ENCODE data around the gene SYT14.
"Not testable (repeated sequence)": the region's sequence is repeated elsewhere in the genome, so short reads cannot be mapped to it uniquely, and the experiment has no call there.

The SYT14 gene

DNA sequence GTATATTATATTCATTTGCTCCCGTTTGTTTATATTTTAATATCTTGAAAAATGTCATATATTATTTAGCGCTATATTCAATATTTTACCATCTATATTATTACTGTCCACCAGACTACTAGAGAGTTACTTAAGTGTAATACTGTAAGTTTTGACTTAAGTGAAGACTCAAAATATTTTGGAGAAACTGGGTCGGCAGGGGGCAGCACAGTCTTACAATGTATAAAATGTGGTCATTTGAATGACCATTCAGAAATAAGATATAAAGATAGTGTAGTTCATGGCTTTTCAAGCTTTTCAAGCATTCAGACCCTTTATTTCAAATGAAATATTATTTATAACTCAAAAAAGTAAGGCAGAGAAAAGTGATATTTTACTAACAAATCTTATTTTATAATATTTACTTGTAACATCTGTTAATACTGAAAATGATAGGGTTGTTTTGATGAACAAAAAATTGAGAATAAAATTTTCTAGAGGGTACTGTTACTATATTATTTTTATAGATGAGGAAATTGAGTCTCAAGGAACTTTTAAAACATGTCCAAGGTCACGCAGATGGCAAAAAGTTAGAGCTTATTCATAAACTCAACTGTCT, 205.5 kb downstream of the SYT14 start:
- H3K27me3 Mint-ChIP-seq = peaks cover 25% of the 10 kb centered on the region
- H3K4me1 Mint-ChIP-seq (ENCODE audit: low read depth) = no peaks in the 10 kb centered on the region
- H3K4me3 Mint-ChIP-seq = no peak overlapping the region
- H3K36me3 Mint-ChIP-seq = peaks cover 2% of the 10 kb centered on the region
- H3K9me3 Mint-ChIP-seq (ENCODE audit: low read depth) = peaks cover 5% of the 10 kb centered on the region
- no peak overlapping the region for H3K27ac Mint-ChIP-seq

DNA sequence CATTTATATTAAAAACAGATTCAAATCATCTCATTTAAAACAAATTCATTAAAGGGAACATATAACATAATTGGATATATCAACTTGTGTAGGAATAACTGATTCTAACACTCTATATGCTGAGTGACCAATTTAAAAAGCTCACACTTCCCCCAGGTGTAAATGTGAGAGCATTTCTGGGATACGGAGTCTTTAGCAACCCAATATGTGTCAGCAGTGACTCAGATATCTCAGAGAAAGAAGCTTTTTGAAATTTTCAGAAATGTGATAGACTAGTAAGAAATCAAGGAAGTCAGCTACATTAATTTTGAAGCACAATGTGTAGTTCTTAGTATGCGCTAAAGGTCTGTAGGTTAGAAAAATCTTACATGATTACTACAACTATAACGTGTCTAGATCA, 206.7 kb downstream of the SYT14 start:
- H3K27ac Mint-ChIP-seq = no peak overlapping the region
- peaks cover 22% of the 10 kb centered on the region for H3K27me3 Mint-ChIP-seq
- H3K4me3 Mint-ChIP-seq = no peak overlapping the region
- peaks cover 5% of the 10 kb centered on the region for H3K9me3 Mint-ChIP-seq (ENCODE audit: low read depth)
- no peaks in the 10 kb centered on the region for H3K4me1 Mint-ChIP-seq (ENCODE audit: low read depth)
- H3K36me3 Mint-ChIP-seq = peaks cover 2% of the 10 kb centered on the region

DNA sequence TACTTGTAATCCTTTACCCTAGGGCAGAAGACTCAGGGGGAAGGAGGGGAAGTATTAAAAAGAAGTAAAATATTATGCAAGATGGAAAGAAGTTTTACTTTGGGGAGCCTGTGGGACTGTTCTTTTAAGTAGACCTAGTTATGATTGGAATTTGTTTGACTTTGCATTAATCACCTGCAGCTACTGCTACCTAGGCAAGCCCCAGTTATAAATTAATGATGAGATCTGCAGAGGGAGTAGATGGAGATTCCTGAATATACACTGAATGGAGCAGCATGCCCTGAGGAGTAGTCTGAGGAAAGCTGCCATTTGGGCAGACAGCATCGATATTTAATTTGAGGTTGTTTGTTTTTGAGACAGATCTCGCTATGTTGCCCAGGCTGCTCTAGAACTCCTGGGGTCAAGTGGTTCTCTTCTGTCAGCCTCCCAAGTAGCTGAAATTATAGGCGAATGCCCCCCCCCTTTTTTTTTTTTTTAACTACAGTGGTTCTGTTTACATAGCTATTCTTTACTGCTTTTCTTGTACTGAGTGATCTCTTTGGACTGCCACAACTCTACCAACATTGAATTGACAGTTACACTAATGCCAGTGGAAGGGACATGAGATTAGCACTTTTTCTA, 213.1 kb downstream of the SYT14 start:
- Mint-ChIP-seq H3K9me3 (ENCODE audit: low read depth) (no peaks in the 10 kb centered on the region), H3K4me1 (ENCODE audit: low read depth) (no peaks in the 10 kb centered on the region), H3K27ac (no peak overlapping the region), H3K36me3 (no peaks in the 10 kb centered on the region), H3K4me3 (no peak overlapping the region), H3K27me3 (peaks cover 2% of the 10 kb centered on the region)

DNA sequence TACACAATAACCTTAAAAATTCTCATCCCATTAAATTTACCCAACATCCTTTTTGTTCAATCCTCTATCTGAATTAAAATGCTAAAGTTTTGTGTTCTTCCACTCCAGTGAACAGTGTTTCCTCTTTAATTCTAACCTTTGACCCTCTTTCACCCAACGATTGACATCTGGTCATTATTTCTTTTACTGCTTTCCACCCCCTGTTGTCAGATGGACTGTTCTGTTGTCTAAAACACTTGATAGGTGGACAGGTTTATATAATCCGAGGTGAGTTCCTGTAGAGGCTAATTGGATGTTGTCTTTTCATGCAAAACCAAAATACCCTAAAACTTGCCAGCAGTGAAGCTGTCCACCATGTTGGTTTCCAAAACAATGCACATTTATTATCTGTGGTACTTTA, 221.2 kb downstream of the SYT14 start:
- Mint-ChIP-seq H3K4me3 (no peak overlapping the region), H3K9me3 (ENCODE audit: low read depth) (no peaks in the 10 kb centered on the region), H3K27ac (no peak overlapping the region), H3K36me3 (no peaks in the 10 kb centered on the region), H3K4me1 (ENCODE audit: low read depth) (no peaks in the 10 kb centered on the region), H3K27me3 (peaks cover 4% of the 10 kb centered on the region)

DNA sequence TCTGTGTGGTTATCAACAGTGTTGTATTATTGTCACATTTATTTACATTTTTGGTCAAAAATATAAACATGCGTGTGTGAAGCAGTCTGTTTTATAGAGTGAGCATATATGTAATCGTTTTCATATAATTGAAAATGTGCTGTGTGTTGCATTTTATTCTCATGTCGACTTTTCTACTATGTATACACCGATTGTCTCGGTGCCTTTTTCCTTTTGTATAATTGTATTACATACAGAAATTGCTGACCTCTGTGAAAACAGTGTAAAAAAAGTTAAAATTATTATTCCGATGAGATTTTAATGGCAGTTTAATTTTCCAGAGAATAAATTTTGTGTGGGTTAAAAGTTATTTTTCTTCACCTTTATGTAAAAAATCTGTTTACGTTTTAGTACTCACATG, 232.2 kb downstream of the SYT14 start:
- Mint-ChIP-seq H3K36me3 (no peaks in the 10 kb centered on the region), H3K9me3 (ENCODE audit: low read depth) (no peaks in the 10 kb centered on the region), H3K27ac (no peak overlapping the region), H3K27me3 (peaks cover 1% of the 10 kb centered on the region), H3K4me3 (no peak overlapping the region), H3K4me1 (ENCODE audit: low read depth) (no peaks in the 10 kb centered on the region)

DNA sequence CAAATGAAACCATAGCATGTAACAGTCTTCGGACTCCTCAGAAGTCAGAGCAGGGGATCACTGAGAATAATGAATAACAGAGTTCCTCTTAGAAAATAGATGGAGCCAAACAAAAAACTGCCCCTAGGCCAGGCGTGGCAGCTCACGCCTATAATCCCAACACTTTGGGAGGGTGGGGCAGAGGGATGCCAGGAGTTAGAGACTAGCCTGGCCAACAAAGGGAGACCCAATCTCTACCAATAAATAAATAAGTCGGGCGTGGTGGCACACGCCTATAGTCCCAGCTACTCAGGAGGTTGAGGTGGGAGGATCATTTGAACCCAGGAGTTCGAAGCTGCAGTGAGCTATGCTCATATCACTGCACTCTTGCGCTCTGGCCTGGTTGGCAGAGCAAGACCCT, 236.1 kb downstream of the SYT14 start:
- Mint-ChIP-seq H3K27me3 (peaks cover 8% of the 10 kb centered on the region), H3K4me1 (ENCODE audit: low read depth) (no peaks in the 10 kb centered on the region), H3K9me3 (ENCODE audit: low read depth) (no peaks in the 10 kb centered on the region), H3K36me3 (no peaks in the 10 kb centered on the region), H3K4me3 (no peak overlapping the region), H3K27ac (no peak overlapping the region)

DNA sequence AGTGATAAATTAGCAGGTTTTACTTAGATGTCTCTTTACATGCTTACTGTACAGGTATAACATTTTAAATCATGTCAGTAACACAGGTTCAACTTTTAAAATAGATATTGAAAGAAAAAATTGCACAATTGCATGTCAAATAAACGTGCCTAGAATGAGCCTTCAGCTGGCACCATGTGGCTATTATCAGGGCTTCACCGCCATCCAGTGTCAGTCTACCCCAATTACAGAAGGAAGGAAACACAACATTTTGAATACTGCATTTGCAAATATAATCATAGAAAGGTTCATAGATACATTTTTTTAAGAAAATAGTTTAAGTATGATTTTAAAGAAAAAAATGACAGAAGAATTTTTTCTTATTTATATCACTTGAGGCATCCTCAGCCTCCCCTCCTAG, 247.0 kb downstream of the SYT14 start:
- no peaks in the 10 kb centered on the region for H3K36me3 Mint-ChIP-seq
- H3K27me3 Mint-ChIP-seq = no peaks in the 10 kb centered on the region
- H3K9me3 Mint-ChIP-seq (ENCODE audit: low read depth) = no peaks in the 10 kb centered on the region
- no peaks in the 10 kb centered on the region for H3K4me1 Mint-ChIP-seq (ENCODE audit: low read depth)
- H3K27ac Mint-ChIP-seq = no peak overlapping the region
- no peak overlapping the region for H3K4me3 Mint-ChIP-seq

DNA sequence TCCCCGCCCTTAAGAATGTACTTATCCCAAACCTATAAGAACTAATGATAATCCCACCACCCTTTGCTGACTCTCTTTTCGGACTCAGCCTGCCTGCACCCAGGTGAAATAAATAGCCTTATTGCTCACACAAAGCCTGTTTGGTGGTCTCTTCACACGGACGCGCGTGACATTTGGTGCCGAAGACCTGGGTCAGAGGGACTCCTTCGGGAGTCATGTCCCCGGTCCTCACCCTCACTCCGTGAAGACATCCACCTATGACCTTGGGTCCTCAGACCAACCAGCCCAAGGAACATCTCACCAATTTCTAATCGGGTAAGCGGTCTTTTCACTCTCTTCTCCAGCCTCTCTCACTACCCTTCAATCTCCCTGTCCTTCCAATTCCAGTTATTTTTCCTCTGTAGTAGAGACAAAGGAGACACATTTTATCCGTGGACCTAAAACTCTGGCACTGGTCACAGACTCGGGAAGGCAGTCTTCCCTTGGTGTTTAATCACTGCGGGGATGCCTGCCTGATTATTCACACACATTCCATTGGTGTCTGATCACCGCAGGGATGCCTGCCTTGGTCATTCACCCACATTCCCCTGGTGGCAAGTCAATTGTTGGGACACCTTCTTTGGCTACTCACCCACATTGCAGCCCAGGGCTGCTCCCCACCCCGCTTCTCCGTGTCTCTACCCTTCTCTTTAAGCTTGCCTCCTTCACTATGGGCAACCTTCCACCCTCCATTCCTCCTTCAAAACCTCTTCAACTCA, 250.0 kb downstream of the SYT14 start:
- H3K4me1 Mint-ChIP-seq (ENCODE audit: low read depth); H3K4me3 Mint-ChIP-seq; H3K9me3 Mint-ChIP-seq (ENCODE audit: low read depth); H3K27me3 Mint-ChIP-seq; H3K27ac Mint-ChIP-seq; H3K36me3 Mint-ChIP-seq: not testable (repeated sequence)

DNA sequence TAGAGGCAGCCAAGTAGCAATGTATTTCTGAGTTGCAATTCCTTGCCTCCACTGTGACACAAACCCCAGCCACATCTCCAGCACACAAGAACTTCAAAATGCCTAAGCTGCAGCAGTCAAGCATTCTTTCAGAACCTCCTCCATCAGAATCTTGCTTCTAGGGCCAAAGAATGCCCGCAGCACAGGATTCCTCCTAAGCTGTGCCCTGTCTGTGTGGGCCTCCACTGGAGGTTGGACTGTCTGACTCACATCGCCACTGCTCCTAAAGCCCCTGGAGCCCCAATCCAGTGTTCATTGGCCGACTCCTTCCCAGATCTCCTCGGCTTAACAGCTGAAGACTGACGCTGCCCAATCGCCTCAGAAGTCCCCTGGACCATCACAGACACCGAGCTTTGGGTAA, 251.4 kb downstream of the SYT14 start:
- Mint-ChIP-seq H3K4me1 (ENCODE audit: low read depth) (no peaks in the 10 kb centered on the region), H3K27me3 (no peaks in the 10 kb centered on the region), H3K9me3 (ENCODE audit: low read depth) (no peaks in the 10 kb centered on the region), H3K4me3 (no peak overlapping the region), H3K36me3 (no peaks in the 10 kb centered on the region), H3K27ac (no peak overlapping the region)

DNA sequence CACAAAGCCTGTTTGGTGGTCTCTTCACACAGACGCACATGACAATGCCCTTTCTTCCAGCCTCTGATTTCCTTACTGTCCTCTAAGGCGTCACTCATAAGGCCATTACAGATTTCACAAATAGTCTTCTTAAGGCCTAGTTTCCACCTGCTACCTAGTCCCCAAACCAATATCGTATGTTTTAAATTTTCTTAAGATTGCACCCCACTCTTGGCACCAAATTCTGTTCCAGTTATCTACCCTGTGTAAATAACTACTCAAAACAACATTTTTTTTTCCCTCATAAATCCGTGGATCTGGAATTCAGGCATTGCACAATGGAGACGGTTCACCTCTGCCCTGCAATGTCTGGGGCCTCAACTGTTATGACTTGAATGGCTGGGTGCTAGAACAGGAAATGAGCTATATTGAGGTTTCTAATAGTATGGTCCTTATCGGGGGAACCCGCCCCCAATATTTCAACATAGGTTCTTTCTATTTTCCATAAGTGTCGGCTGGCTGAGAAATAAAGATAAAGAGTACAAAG, 257.7 kb downstream of the SYT14 start:
- H3K36me3 Mint-ChIP-seq = peaks cover 7% of the 10 kb centered on the region
- H3K27ac Mint-ChIP-seq = no peak overlapping the region
- no peaks in the 10 kb centered on the region for H3K4me1 Mint-ChIP-seq (ENCODE audit: low read depth)
- peaks cover 3% of the 10 kb centered on the region for H3K27me3 Mint-ChIP-seq
- H3K4me3 Mint-ChIP-seq = no peak overlapping the region
- no peaks in the 10 kb centered on the region for H3K9me3 Mint-ChIP-seq (ENCODE audit: low read depth)

DNA sequence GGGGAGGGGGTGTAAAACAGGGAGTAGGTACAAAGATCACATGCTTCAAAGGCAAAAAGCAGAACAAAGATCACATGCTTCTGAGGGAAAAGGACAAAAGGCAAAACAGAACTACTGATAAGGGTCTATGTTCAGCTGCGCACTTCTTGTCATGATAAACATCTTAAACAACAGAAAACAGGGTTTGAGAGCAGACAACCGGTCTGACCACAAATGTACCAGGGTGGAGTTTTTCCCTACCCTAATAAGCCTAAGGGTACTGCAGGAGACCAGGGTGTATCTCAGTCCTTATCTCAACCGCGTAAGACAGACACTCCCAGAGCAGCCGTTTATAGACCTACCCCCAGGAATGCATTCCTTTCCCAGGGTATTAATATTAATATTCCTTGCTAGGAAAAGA, 258.2 kb downstream of the SYT14 start:
- H3K4me1 Mint-ChIP-seq (ENCODE audit: low read depth); H3K9me3 Mint-ChIP-seq (ENCODE audit: low read depth); H3K27me3 Mint-ChIP-seq; H3K36me3 Mint-ChIP-seq; H3K27ac Mint-ChIP-seq; H3K4me3 Mint-ChIP-seq: not testable (repeated sequence)

DNA sequence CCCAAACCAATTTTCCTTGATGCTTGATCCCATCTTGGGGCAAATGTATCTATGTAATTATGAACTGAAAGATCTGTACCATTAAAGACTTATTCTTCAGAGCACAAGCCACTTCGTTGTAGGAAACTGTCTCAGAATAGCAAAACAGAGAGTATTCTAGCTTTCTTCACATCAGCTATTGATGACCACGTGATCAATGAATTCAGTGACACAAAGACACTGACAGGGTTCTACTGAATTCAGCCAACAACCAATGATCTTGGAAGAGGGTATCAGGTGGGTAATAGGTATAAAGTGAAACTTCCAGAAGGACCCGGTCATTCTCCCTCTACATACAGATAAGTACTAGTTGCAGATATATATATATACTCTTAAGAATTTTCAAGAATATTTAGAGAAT, 260.8 kb downstream of the SYT14 start:
- Mint-ChIP-seq H3K4me3 (no peak overlapping the region), H3K27me3 (peaks cover 3% of the 10 kb centered on the region)

DNA sequence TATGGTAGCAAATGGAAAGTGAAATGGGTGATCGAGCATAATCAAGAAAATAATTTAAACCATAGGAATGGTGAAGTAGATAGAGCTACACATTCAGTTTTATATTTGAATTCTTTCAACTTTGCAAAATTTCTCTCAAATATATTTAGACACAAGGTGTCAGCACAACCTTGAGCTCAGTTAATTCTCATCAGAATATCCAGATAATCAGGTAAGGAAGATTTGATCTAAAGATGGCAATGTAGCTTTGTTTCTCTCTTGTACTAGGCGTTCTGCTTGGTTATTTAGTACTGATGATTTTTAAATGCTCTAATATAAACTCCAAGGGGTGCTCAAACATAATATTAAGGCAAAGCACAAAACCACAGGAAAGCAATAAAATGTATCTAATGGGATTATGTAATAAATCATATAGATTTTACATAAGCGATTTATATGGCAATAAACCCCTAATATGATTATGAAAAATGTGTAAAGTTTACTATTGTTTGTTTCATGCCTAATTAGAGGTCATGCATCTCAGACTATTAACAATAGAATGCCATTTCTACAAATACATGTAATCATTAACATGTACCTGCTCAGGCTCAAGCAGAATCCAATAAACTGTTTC, 262.2 kb downstream of the SYT14 start:
- H3K27ac Mint-ChIP-seq = no peak overlapping the region
- no peaks in the 10 kb centered on the region for H3K9me3 Mint-ChIP-seq (ENCODE audit: low read depth)
- peaks cover 7% of the 10 kb centered on the region for H3K36me3 Mint-ChIP-seq
- no peaks in the 10 kb centered on the region for H3K4me1 Mint-ChIP-seq (ENCODE audit: low read depth)
- H3K4me3 Mint-ChIP-seq = no peak overlapping the region
- H3K27me3 Mint-ChIP-seq = peaks cover 3% of the 10 kb centered on the region

More for the DNA sequence above, 260.8 kb downstream of the SYT14 start:
- Mint-ChIP-seq H3K4me1 (ENCODE audit: low read depth) (no peaks in the 10 kb centered on the region), H3K36me3 (peaks cover 7% of the 10 kb centered on the region), H3K27ac (no peak overlapping the region), H3K9me3 (ENCODE audit: low read depth) (no peaks in the 10 kb centered on the region)

DNA sequence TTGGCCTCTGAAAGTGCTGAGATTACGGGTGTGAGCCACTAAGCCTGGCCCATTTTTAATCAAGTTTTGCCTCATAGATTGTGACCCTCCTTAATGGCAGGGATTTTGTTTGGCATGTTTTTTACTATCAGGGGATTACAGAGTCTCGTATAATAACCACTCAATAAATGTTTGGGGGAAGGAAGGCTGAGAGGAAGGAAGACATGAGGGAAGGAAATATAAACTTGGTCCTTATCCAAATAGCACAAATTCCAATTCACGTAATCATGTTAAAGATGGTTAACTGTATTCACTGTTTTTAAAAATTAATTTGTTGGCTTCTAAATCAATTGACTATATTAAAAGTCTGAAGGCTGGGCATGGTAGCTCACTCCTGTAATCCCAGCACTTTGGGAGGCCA, 263.7 kb downstream of the SYT14 start:
- H3K27ac Mint-ChIP-seq = no peak overlapping the region
- no peaks in the 10 kb centered on the region for H3K9me3 Mint-ChIP-seq (ENCODE audit: low read depth)
- no peak overlapping the region for H3K4me3 Mint-ChIP-seq
- no peaks in the 10 kb centered on the region for H3K4me1 Mint-ChIP-seq (ENCODE audit: low read depth)
- H3K36me3 Mint-ChIP-seq = no peaks in the 10 kb centered on the region
- H3K27me3 Mint-ChIP-seq = peaks cover 8% of the 10 kb centered on the region
